Endothelial cell of umbilical vein (primary cell): ENCODE measurements around the gene GRM5. TPM values are rescaled to one million over a fixed set of nuclear protein-coding genes. Genes with fewer than 3 reads are reported as not detected.

Experiments
- BruUV-seq: library from RNA; stranded (reverse); fragments of 400-500 nt; replicated peaks from 2 replicates; lab custom pipeline; 2021; lab: Mats Ljungman, UMichigan
- CTCF ChIA-PET: fragments of 300-600, 350-600 bp; sonication (Branson Sonifier 250); formaldehyde crosslinking; loops from one replicate; lab custom pipeline; 2021; ENCODE audit warnings: antibody characterized with exemption, inconsistent platforms; lab: Charles Lee
- POLR2A ChIA-PET: fragments of 300-600, 350-600 bp; sonication (Branson Sonifier 250); formaldehyde crosslinking; loops from one replicate; lab custom pipeline; 2021; ENCODE audit warnings: antibody characterized with exemption, inconsistent platforms; lab: Charles Lee
- DNase-seq: peaks from one replicate; pipeline ENCODE4 v3.0.0-alpha.2; 2011; ENCODE audit warnings: low read depth, low spot score
- FAIRE-seq: peaks from 2 replicates; lab custom pipeline; 2011; peaks lifted over from hg19 to GRCh38; lab: Jason Lieb, UNC
- H2AFZ ChIP-seq: 2 replicates; pipeline ENCODE4 v1.6.0; 2012; ENCODE audit warnings: low read depth, low read length, control low read depth, inconsistent platforms
- H3K27ac ChIP-seq: 2 replicates; pipeline ENCODE4 v1.5.1; 2011; ENCODE audit warnings: low read depth, mild to moderate bottlenecking, control low read depth, low read length, moderate library complexity; ENCODE audit not compliant: insufficient read depth
- H3K27me3 ChIP-seq, 2 experiments: 2 replicates each; pipeline versions ENCODE4 v1.6.0 to v1.6.1; 2011; ENCODE audit warnings: low read length in 2 of 2, mixed read lengths in 1 of 2; ENCODE audit not compliant: control insufficient read depth in 2 of 2, insufficient read depth in 2 of 2
- H3K36me3 ChIP-seq, 2 experiments: 2 replicates in 1 of 2; 3 replicates in 1 of 2; pipeline ENCODE4 v1.5.1; 2011; ENCODE audit warnings: low read length in 2 of 2, mild to moderate bottlenecking in 1 of 2, moderate library complexity in 1 of 2; ENCODE audit not compliant: control insufficient read depth in 2 of 2, insufficient read depth in 2 of 2; ENCODE audit errors: extremely low read depth in 1 of 2
- H3K4me1 ChIP-seq: 3 replicates; pipeline ENCODE4 v1.5.1; 2011; ENCODE audit warnings: mild to moderate bottlenecking, low read length; ENCODE audit not compliant: control insufficient read depth, insufficient read depth; ENCODE audit errors: extremely low read depth
- H3K4me2 ChIP-seq: 2 replicates; pipeline ENCODE4 v1.6.1; 2011; ENCODE audit warnings: low read length, control low read depth, mixed read lengths; ENCODE audit not compliant: insufficient read depth
- H3K4me3 ChIP-seq, 3 experiments: fragments of 200-600 bp in 1 of 3; sonication (generic), shearing (Covaris generic) in 1 of 3; replicated peaks in 1 of 3; 2 replicates each; pipeline ENCODE4 v1.5.1; 2011 to 2016; ENCODE audit warnings: control low read depth in 3 of 3, low read length in 3 of 3, mild to moderate bottlenecking in 2 of 3, inconsistent platforms in 1 of 3, low read depth in 1 of 3, moderate library complexity in 1 of 3; ENCODE audit not compliant: insufficient read depth in 1 of 3
- H3K79me2 ChIP-seq: 2 replicates; pipeline ENCODE4 v1.6.0; 2012; ENCODE audit warnings: low read length, inconsistent platforms; ENCODE audit not compliant: control insufficient read depth, insufficient read depth
- H3K9ac ChIP-seq: replicated peaks from 2 replicates; pipeline ENCODE3; 2011; ENCODE audit warnings: low read length, control low read depth; ENCODE audit not compliant: insufficient read depth; ENCODE audit errors: extremely low read depth
- H3K9me1 ChIP-seq: replicated peaks from 3 replicates; pipeline ENCODE4 v1.6.0; 2011; ENCODE audit warnings: mild to moderate bottlenecking, low read length; ENCODE audit not compliant: control insufficient read depth, insufficient read depth; ENCODE audit errors: extremely low read depth
- H3K9me3 ChIP-seq: replicated peaks from 2 replicates; pipeline ENCODE4 v1.5.1; 2012; ENCODE audit warnings: low read length, inconsistent platforms; ENCODE audit not compliant: control insufficient read depth, insufficient read depth
- H4K20me1 ChIP-seq: replicated peaks from 2 replicates; pipeline ENCODE3; 2011; ENCODE audit warnings: mild to moderate bottlenecking, low read length; ENCODE audit not compliant: control insufficient read depth, insufficient read depth; ENCODE audit errors: extremely low read depth
- FOS ChIP-seq: IDR thresholded peaks from 2 replicates; pipeline ENCODE4 v1.6.1; 2011; ENCODE audit warnings: mild to moderate bottlenecking, low read length, moderate library complexity, borderline replicate concordance; ENCODE audit not compliant: insufficient read depth
- GATA2 ChIP-seq: IDR thresholded peaks from 2 replicates; pipeline ENCODE4 v1.7.0; 2011; ENCODE audit warnings: low read depth, mild to moderate bottlenecking, moderate library complexity, mixed read lengths, low read length; ENCODE audit not compliant: insufficient read length, insufficient read depth
- JUN ChIP-seq: IDR thresholded peaks from 2 replicates; pipeline ENCODE4 v1.6.1; 2011; ENCODE audit warnings: borderline replicate concordance, low read depth; ENCODE audit not compliant: insufficient read length, insufficient read depth
- MYC ChIP-seq: IDR thresholded peaks from one replicate; pipeline ENCODE4 v1.6.1; 2011; ENCODE audit warnings: mild to moderate bottlenecking, low read depth, low read length
- POLR2AphosphoS5 ChIP-seq: IDR thresholded peaks from 2 replicates; pipeline ENCODE4 v1.6.1; 2012; ENCODE audit warnings: low read depth, mild to moderate bottlenecking, control low read depth, low read length, moderate library complexity; ENCODE audit not compliant: insufficient read depth
- dilution Hi-C: fragments of 300-500 bp; cut with MboI; formaldehyde crosslinking; loops from one replicate; pipeline ENCODE4 v1.15.0; 2019; ENCODE audit warnings: low sequenced_read_pairs; ENCODE audit not compliant: extremely low pct_ligation_motif_present
- intact Hi-C: fragments of 100-400 bp; cut with micrococcal nuclease; formaldehyde crosslinking; loops from one replicate; pipeline ENCODE4 v1.10.0; 2022
- polyA plus RNA-seq, 4 experiments: library from polyadenylated mRNA; depleted of rRNA in 3 of 4; stranded (reverse) in 3 of 4; unstranded in 1 of 4; fragments of >200 nt; gene quantifications; 2 replicates each; pipeline versions ENCODE4 v1.2.1 to v1.2.3, GENCODE V29; 2011 to 2012; ENCODE audit warnings: missing spikeins in 1 of 4
- total RNA-seq: library from RNA; stranded (reverse); gene quantifications from 2 replicates; pipeline ENCODE4 v1.2.3, GENCODE V29; 2021
- TF ChIP-seq, protein P1 (sequence below), 2 donors: IDR thresholded peaks; 1 replicate in 1 of 2; 2 replicates in 1 of 2; pipeline ENCODE4 v1.5.1; 2011; ENCODE audit warnings: low read length in 2 of 2, mild to moderate bottlenecking in 2 of 2, moderate library complexity in 2 of 2, control low read depth in 1 of 2, inconsistent platforms in 1 of 2, low read depth in 1 of 2; ENCODE audit not compliant: insufficient read depth in 1 of 2; ENCODE audit errors: extremely low read depth in 1 of 2

Gene GRM5
- total and polyA plus RNA-seq, 2 donors (not counting 3 experiments of a cell fraction or from before 2014, with no cell fraction given), result 0.10 to 0.11 TPM

DNA sequence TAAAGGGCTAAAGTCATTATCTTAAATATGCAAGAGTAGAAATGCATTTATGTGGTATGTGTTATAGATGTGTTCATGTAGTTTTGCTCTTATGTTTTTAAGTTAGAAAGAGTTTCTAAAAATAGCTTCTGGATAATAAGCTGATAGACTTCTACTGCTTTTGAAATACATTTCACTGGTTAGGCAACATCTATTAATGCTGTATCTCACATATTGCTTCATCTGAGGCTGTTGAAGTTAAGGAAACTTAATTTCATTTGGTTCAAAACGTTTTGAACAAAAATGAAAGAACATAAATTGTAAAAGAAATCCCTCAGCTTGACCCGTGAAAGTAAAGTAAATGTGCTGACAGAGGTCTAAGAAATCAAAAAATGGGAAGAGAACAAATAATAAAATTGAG lies 564.2 kb downstream of the GRM5 start:
- no peak for DNase-seq
- Histone ChIP-seq H3K27me3 (no peaks in the 10 kb centered on the region), H3K36me3 (no peaks in the 10 kb centered on the region), H3K9me3 (no peaks in the 10 kb centered on the region), H3K79me2 (no peaks in the 10 kb centered on the region), H3K9me1 (no peaks in the 10 kb centered on the region), H3K4me3 (no peak overlapping the region), H3K4me1 (no peaks in the 10 kb centered on the region), H3K4me2 (no peak overlapping the region), H3K9ac (no peak overlapping the region), H2AFZ (no peak overlapping the region), H3K27ac (no peak overlapping the region), H4K20me1 (no peaks in the 10 kb centered on the region)
- dilution Hi-C loops, result no loop called here
- no peak for FAIRE-seq
- ChIA-PET CTCF (interaction anchor here (1.2 to 1.7 kb wide), 4 partner anchors 16 to 43 kb away, joined by 3 to 11 read pairs (median 4); no protein-coding TSS in a partner anchor), POLR2A (no interaction called here)
- BruUV-seq, result no TSS peak
- TF ChIP-seq MYC, result no peak
- TF ChIP-seq, protein P1, sequence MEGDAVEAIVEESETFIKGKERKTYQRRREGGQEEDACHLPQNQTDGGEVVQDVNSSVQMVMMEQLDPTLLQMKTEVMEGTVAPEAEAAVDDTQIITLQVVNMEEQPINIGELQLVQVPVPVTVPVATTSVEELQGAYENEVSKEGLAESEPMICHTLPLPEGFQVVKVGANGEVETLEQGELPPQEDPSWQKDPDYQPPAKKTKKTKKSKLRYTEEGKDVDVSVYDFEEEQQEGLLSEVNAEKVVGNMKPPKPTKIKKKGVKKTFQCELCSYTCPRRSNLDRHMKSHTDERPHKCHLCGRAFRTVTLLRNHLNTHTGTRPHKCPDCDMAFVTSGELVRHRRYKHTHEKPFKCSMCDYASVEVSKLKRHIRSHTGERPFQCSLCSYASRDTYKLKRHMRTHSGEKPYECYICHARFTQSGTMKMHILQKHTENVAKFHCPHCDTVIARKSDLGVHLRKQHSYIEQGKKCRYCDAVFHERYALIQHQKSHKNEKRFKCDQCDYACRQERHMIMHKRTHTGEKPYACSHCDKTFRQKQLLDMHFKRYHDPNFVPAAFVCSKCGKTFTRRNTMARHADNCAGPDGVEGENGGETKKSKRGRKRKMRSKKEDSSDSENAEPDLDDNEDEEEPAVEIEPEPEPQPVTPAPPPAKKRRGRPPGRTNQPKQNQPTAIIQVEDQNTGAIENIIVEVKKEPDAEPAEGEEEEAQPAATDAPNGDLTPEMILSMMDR (IDR thresholded peaks at IDR 0.05; ENCODE audit: extremely low read depth in 1 of 2, insufficient read depth in 1 of 2, low read depth in 1 of 2, low read length in 2 of 2), result no peak
- TF ChIP-seq POLR2AphosphoS5, result no peak
- no peak for TF ChIP-seq JUN
- TF ChIP-seq GATA2, result no peak
- TF ChIP-seq FOS, result no peak
- intact Hi-C loops, result no loop called here
